HepG2 (cell line): ENCODE results near the gene DPP8. TPM values are rescaled to one million over a fixed set of nuclear protein-coding genes. Genes with fewer than 3 reads are reported as not detected.
A peak's percentile ranks its signal among the peaks of the same experiment; 100 is the strongest.

Experiments
- ARNT2 ChIP-seq: sonication (generic); formaldehyde crosslinking; IDR thresholded peaks from 2 replicates; pipeline ENCODE4 v1.8.0; 2022; ENCODE audit warnings: mild to moderate bottlenecking, low read depth, missing genetic modification reagents, moderate library complexity
- FOXA1 ChIP-seq, 2 experiments: fragments of 450-650 bp in 1 of 2; sonication (generic) in 1 of 2; formaldehyde crosslinking in 1 of 2; IDR thresholded peaks; 2 replicates each; pipeline versions ENCODE4 v1.4.0 to v1.6.1; 2016 to 2020; ENCODE audit warnings: missing genetic modification reagents in 1 of 2
- GABPB1 ChIP-seq: IDR thresholded peaks from 2 replicates; pipeline ENCODE4 v1.6.1; 2016; ENCODE audit warnings: mild to moderate bottlenecking, missing genetic modification reagents, moderate library complexity, missing compliant biosample characterization
- MED13 ChIP-seq: sonication (generic); formaldehyde crosslinking; IDR thresholded peaks from 2 replicates; pipeline ENCODE4 v1.5.0; 2020; ENCODE audit warnings: missing genetic modification reagents
- PHB2 ChIP-seq: fragments of 450-650 bp; IDR thresholded peaks from 2 replicates; pipeline ENCODE4 v1.6.1; 2018; ENCODE audit not compliant: partially characterized antibody
- SCMH1 ChIP-seq: sonication (generic); formaldehyde crosslinking; IDR thresholded peaks from 2 replicates; pipeline ENCODE4 v1.9.0; 2021; ENCODE audit warnings: missing genetic modification reagents, mild to moderate bottlenecking, borderline replicate concordance
- TEAD3 ChIP-seq: optimal IDR thresholded peaks from 2 replicates; pipeline ENCODE3; 2016; ENCODE audit warnings: borderline replicate concordance
- ZNF775 ChIP-seq: sonication (generic); formaldehyde crosslinking; IDR thresholded peaks from 2 replicates; pipeline ENCODE4 v1.4.0; 2020; ENCODE audit warnings: missing genetic modification reagents, mild to moderate bottlenecking, moderate library complexity, borderline replicate concordance
- ZNF777 ChIP-seq: sonication (generic); formaldehyde crosslinking; IDR thresholded peaks from 2 replicates; pipeline ENCODE4 v1.4.0; 2020; ENCODE audit warnings: missing genetic modification reagents
- polyA plus RNA-seq, 8 experiments: library from polyadenylated mRNA; depleted of rRNA in 3 of 8; stranded (reverse) in 7 of 8; unstranded in 1 of 8; fragments of >200 nt; fragmentation: Illumina TruSeq in 4 of 8; extraction: Trizol in 4 of 8; gene quantifications; 2 replicates each; pipeline versions ENCODE4 v1.2.1 to v1.2.3, GENCODE V29; 2011 to 2016; ENCODE audit warnings: low read depth in 4 of 8, missing spikeins in 1 of 8, mixed read lengths in 1 of 8; ENCODE audit not compliant: insufficient read depth in 1 of 8
- total RNA-seq, 5 experiments: library from RNA; depleted of rRNA; stranded (reverse); fragments of >200 nt; fragmentation: Illumina TruSeq; extraction: Trizol; gene quantifications; 2 replicates each; pipeline ENCODE4 v1.2.3, GENCODE V29; 2016; ENCODE audit warnings: low read depth in 1 of 5
- TF ChIP-seq, protein P1 (sequence below), 2 experiments: sonication (generic) in 1 of 2; formaldehyde crosslinking in 1 of 2; IDR thresholded peaks; 2 replicates each; pipeline versions ENCODE4 v1.5.1 to v1.6.1; 2011 to 2020; ENCODE audit warnings: borderline replicate concordance in 1 of 2, low read depth in 1 of 2, low read length in 1 of 2, mild to moderate bottlenecking in 1 of 2, missing genetic modification reagents in 1 of 2, moderate library complexity in 1 of 2
- TF ChIP-seq, protein P2 (sequence below): sonication (generic); formaldehyde crosslinking; IDR thresholded peaks from 2 replicates; pipeline ENCODE4 v1.5.1; 2020; ENCODE audit warnings: missing genetic modification reagents, mild to moderate bottlenecking, borderline replicate concordance
- TF ChIP-seq, protein P3 (sequence below): sonication (generic); formaldehyde crosslinking; IDR thresholded peaks from 2 replicates; pipeline ENCODE4 v1.5.0; 2020; ENCODE audit warnings: missing genetic modification reagents
- TF ChIP-seq, protein P4 (sequence below): sonication (generic); formaldehyde crosslinking; IDR thresholded peaks from 2 replicates; pipeline ENCODE4 v1.4.0; 2020; ENCODE audit warnings: missing genetic modification reagents
- TF ChIP-seq, protein P5 (sequence below): sonication (generic); formaldehyde crosslinking; IDR thresholded peaks from 2 replicates; pipeline ENCODE4 v1.5.0; 2020; ENCODE audit warnings: missing genetic modification reagents

DPP8 gene
- total and polyA plus RNA-seq, 2 of the 13 experiments (the other 11 are each of a cell fraction or from before 2014, with no cell fraction given): 18.0 to 26.3 TPM

DNA sequence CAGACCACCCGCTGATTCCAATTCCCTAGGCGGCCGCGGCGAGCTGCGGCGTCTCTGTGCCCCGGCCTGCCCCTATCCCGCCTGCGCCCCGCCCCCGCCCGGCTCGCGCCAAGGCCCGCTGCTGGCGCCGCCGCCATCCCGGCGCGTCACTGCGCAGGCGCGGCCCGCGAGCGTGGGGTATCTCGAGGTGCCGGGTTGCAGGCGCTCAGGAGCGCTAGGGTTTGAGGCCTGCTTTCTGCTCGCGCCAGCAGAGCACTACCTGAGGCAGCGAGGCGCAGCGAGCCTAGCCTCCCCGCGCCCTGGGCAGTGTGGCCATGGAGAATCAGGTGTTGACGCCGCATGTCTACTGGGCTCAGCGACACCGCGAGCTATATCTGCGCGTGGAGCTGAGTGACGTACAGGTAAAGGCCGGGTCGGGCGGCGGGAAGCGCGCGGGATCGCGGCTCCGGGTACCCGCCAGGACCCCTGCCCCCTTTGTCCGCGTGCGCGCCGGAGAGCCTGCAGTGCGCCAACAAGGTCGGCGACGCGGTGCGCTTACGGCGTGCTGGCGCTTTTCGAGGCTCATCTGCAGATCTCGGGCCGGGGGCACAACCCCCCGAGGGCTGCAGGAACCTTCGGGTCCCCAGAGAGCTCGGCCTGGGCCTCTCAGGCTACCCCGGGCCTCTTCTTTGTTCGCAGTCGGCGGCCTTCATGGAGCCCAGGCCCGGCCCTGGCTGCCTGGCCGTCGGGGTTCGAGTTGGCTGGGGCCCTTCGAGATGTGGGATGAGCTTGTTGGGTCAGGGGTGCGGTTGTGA, 13.0 kb upstream of the DPP8 start, which contains the start of gene HACD3 (continued):
- TF ChIP-seq, protein P1, sequence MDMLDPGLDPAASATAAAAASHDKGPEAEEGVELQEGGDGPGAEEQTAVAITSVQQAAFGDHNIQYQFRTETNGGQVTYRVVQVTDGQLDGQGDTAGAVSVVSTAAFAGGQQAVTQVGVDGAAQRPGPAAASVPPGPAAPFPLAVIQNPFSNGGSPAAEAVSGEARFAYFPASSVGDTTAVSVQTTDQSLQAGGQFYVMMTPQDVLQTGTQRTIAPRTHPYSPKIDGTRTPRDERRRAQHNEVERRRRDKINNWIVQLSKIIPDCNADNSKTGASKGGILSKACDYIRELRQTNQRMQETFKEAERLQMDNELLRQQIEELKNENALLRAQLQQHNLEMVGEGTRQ (IDR thresholded peaks at IDR 0.05; ENCODE audit: low read depth, low read length): no peak
- TF ChIP-seq, protein P1 (CRISPR knock-in tag; IDR thresholded peaks at IDR 0.05; ENCODE audit: borderline replicate concordance): no peak
- TF ChIP-seq ZNF775 (no peak), PHB2 (no peak), ARNT2 (CRISPR knock-in tag) (peak; percentile 97), TEAD3 (CRISPR knock-in tag) (no peak), ZNF777 (peak; percentile 91), MED13 (CRISPR knock-in tag) (peak; percentile 65; the same call in 1 of the 2 replicates), FOXA1 (IDR thresholded peaks at IDR 0.05) (no peak), FOXA1 (CRISPR knock-in tag; IDR thresholded peaks at IDR 0.05) (peak; percentile 31; the same call in 1 of the 2 replicates), SCMH1 (CRISPR knock-in tag) (no peak), GABPB1 (CRISPR knock-in tag) (peak; percentile 72; the same call in 1 of the 2 replicates)
- TF ChIP-seq, protein P2, sequence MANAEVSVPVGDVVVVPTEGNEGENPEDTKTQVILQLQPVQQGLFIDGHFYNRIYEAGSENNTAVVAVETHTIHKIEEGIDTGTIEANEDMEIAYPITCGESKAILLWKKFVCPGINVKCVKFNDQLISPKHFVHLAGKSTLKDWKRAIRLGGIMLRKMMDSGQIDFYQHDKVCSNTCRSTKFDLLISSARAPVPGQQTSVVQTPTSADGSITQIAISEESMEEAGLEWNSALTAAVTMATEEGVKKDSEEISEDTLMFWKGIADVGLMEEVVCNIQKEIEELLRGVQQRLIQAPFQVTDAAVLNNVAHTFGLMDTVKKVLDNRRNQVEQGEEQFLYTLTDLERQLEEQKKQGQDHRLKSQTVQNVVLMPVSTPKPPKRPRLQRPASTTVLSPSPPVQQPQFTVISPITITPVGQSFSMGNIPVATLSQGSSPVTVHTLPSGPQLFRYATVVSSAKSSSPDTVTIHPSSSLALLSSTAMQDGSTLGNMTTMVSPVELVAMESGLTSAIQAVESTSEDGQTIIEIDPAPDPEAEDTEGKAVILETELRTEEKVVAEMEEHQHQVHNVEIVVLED (CRISPR knock-in tag): peak; percentile 72
- TF ChIP-seq, protein P3, sequence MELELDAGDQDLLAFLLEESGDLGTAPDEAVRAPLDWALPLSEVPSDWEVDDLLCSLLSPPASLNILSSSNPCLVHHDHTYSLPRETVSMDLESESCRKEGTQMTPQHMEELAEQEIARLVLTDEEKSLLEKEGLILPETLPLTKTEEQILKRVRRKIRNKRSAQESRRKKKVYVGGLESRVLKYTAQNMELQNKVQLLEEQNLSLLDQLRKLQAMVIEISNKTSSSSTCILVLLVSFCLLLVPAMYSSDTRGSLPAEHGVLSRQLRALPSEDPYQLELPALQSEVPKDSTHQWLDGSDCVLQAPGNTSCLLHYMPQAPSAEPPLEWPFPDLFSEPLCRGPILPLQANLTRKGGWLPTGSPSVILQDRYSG (CRISPR knock-in tag): peak; percentile 95
- TF ChIP-seq, protein P4, sequence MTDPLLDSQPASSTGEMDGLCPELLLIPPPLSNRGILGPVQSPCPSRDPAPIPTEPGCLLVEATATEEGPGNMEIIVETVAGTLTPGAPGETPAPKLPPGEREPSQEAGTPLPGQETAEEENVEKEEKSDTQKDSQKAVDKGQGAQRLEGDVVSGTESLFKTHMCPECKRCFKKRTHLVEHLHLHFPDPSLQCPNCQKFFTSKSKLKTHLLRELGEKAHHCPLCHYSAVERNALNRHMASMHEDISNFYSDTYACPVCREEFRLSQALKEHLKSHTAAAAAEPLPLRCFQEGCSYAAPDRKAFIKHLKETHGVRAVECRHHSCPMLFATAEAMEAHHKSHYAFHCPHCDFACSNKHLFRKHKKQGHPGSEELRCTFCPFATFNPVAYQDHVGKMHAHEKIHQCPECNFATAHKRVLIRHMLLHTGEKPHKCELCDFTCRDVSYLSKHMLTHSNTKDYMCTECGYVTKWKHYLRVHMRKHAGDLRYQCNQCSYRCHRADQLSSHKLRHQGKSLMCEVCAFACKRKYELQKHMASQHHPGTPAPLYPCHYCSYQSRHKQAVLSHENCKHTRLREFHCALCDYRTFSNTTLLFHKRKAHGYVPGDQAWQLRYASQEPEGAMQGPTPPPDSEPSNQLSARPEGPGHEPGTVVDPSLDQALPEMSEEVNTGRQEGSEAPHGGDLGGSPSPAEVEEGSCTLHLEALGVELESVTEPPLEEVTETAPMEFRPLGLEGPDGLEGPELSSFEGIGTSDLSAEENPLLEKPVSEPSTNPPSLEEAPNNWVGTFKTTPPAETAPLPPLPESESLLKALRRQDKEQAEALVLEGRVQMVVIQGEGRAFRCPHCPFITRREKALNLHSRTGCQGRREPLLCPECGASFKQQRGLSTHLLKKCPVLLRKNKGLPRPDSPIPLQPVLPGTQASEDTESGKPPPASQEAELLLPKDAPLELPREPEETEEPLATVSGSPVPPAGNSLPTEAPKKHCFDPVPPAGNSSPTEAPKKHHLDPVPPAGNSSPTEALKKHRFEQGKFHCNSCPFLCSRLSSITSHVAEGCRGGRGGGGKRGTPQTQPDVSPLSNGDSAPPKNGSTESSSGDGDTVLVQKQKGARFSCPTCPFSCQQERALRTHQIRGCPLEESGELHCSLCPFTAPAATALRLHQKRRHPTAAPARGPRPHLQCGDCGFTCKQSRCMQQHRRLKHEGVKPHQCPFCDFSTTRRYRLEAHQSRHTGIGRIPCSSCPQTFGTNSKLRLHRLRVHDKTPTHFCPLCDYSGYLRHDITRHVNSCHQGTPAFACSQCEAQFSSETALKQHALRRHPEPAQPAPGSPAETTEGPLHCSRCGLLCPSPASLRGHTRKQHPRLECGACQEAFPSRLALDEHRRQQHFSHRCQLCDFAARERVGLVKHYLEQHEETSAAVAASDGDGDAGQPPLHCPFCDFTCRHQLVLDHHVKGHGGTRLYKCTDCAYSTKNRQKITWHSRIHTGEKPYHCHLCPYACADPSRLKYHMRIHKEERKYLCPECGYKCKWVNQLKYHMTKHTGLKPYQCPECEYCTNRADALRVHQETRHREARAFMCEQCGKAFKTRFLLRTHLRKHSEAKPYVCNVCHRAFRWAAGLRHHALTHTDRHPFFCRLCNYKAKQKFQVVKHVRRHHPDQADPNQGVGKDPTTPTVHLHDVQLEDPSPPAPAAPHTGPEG (CRISPR knock-in tag): peak; percentile 70; the same call in 1 of the 2 replicates
- TF ChIP-seq, protein P5, sequence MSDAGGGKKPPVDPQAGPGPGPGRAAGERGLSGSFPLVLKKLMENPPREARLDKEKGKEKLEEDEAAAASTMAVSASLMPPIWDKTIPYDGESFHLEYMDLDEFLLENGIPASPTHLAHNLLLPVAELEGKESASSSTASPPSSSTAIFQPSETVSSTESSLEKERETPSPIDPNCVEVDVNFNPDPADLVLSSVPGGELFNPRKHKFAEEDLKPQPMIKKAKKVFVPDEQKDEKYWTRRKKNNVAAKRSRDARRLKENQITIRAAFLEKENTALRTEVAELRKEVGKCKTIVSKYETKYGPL (CRISPR knock-in tag): peak; percentile 62; the same call in 1 of the 2 replicates
